Measurements from ENCODE around the gene APEH. TPM values are rescaled to one million over a fixed set of nuclear protein-coding genes. Genes with fewer than 3 reads are reported as not detected.
"Not testable (repeated sequence)": the region's sequence is repeated elsewhere in the genome, so short reads cannot be mapped to it uniquely, and the experiment has no call there.

Gene APEH
- total RNA-seq, 4 donors from 2014 or later: 46.7 to 60.8 (median 55.0) TPM

- peak; percentile 73 for ATAC-seq (ENCODE audit: low FRiP score)
- peak; percentile 45 for DNase-seq (ENCODE audit: low spot score)
Observed at GRCh38 chr3:49686769-49687423, 12.7 kb downstream of the APEH start.

DNA sequence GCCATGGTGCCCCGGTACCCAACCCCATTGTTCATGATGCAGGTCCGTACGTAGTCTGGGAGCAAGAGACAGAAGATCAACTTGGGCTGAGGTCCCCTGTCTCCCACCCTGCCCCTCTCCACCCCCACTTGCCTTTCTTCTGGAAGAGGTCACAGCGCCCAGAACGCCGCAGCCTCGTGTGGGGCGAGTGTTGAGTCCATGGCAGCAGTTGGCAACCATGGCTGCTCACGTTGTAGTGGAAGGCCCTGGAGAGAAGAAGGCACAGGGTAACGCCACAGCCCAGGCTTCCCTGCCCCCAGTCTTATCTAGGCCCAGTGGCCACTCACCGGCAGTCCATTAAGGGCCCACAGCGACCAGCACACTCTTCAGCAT is 13.3 kb downstream of the APEH start:
- not testable (repeated sequence) for ATAC-seq (ENCODE audit: low FRiP score); DNase-seq (ENCODE audit: low spot score)

DNA sequence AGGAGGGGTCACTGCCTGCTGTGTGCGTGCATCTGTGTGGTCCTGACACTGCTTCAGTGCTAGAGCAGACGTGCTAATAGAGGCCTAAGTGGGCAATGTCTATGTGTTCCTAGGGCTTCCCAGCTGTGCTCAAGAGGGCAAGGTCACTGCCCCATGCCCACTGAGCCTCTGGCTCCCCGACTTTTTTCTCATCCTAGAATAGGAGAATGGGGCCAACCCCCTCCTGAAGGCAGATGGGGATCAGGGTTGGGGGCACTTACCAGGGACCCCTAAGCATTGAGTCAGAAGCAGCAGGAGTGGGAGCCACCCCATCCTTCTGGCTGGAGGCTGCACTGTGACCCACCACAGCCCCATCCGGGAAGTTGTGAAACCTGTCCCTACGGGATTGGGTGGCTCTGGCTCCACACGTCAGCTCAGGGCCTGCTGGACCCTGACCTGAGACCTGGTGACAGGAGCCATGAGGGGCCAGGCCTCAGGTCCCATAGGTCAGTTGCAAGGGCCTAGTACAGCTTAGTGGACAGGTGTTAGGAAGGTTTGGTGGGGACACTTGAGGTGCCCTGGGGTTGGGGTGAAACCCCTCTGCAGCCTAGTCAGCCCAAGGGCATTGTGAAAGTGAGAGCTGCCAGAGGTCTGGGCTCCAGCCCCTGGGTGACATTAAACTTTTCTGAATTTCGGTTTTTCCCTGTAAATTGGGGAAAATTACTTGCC is 14.3 kb downstream of the APEH start:
- ATAC-seq (ENCODE audit: low FRiP score); DNase-seq (ENCODE audit: low spot score): not testable (repeated sequence)

DNA sequence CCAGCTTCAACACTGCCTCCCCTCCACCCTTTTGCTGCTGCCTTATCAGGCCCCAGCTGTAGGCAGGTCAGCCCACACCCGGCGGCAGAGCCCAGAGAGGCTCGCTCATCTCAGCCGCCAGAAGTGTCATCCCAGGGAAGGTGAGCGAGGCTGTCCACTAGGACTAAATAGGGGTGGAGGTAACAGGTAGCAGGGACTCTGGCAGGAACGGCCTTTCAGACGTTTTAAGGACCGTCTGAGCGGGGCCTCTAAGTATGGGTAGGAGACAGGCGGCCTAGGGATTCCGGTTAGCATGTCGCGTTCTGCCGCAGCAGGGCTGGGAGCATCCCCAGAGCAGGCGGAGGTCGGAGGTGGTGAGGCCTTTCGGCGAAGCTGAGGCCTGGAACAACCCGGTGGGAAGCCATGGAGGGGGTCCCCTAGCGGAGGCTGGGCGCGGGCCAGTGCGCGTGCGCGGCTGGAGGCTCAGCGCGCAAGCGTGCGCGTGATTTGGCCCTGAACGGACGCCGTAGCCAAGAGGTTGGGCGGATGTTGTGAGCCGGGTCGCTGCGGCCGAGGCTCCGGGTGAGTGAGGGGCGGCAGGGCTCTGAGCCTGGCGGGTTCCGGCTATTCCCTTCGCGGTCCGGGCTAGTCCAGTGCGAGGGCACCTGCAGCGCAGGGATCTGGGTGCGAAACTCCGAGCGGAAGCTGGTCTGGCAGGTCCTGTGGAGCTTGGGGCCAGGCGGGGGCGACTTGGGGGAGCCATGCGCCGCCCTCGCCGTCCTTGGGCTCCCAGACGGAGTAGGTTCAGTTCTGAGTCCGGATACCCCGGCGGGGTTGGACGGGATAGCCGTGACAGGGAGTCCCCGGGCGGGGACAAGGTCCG is 15.1 kb downstream of the APEH start, which contains the start of the genes MST1 and RNF123:
Gene MST1, minus strand, starts transcription at position 429 of the 862 bp plus-strand sequence. CDS start 783 bp downstream, outside the sequence.
Gene RNF123, plus strand, starts transcription at position 512 of the 862 bp plus-strand sequence. CDS start 1,609 bp downstream, outside the sequence.
- ATAC-seq (ENCODE audit: low FRiP score) (peak; percentile 50), DNase-seq (ENCODE audit: low spot score) (peak; percentile 75)
- TF ChIP-seq CTCF (IDR thresholded peaks at IDR 0.05): peak in 1 of 3 donors; percentile 13

- DNase-seq (ENCODE audit: low spot score): not testable (repeated sequence)
Observed at GRCh38 chr3:49689908-49690624, 15.9 kb downstream of the APEH start.

DNA sequence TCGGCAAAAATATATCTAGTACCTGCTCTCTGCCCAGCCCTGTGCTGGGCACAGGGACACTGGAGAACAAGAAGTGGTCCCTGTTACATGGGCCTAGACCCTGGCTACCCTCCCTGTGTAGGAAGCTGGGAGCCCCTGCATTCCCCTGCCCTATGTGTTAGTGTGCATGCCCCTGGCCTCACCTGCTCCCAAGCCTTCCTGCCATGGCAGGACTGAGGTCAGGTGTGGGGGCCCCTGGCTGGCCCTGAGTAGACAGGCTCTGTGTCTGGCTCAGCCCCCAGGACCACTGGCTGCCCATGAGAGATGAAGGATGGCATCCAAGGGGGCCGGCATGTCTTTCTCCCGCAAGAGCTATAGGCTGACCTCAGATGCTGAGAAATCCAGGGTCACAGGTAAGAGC is 16.7 kb downstream of the APEH start:
- DNase-seq (ENCODE audit: low spot score); ATAC-seq (ENCODE audit: low FRiP score): not testable (repeated sequence)

More at GRCh38 chr3:49689908-49690624, 15.9 kb downstream of the APEH start:
- not testable (repeated sequence) for ATAC-seq (ENCODE audit: low FRiP score)

GRCh38 chr3:49691481-49691880 is 17.3 kb downstream of the APEH start:
- ATAC-seq (ENCODE audit: low FRiP score); DNase-seq (ENCODE audit: low spot score): not testable (repeated sequence)

DNA sequence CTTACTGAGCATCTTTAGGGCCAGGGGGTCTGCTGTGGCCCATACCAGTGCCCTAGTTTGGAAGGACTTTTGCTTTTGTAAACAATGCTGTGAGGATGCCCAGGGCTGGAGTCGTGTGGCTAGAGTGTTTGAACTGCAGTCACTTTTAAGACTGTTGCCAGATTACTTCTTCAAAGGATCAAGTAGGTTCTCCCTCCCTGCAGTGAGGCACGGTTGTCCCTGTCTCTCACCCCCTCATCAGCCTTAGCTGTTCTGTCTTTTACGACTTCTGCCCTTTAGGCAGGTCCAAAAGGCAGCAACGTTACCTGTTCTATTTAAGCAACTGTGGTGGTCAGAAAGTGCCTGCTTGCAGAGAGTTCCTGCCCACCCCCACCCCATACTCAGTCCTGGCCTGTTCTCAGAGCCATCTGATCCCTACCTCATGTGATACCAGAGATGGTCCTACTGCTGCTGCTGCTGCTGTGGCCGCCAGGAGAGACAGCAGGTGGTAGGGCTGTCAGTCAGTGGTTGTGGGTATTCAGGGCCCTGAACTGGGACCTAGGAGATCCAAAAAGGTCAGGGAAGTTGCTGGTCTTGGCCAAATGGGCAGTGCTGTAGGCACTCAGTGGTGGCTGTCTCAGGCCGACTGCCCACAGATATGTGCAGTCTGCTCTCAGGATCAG is 20.4 kb downstream of the APEH start:
- not testable (repeated sequence) for ATAC-seq (ENCODE audit: low FRiP score); DNase-seq (ENCODE audit: low spot score)

DNA sequence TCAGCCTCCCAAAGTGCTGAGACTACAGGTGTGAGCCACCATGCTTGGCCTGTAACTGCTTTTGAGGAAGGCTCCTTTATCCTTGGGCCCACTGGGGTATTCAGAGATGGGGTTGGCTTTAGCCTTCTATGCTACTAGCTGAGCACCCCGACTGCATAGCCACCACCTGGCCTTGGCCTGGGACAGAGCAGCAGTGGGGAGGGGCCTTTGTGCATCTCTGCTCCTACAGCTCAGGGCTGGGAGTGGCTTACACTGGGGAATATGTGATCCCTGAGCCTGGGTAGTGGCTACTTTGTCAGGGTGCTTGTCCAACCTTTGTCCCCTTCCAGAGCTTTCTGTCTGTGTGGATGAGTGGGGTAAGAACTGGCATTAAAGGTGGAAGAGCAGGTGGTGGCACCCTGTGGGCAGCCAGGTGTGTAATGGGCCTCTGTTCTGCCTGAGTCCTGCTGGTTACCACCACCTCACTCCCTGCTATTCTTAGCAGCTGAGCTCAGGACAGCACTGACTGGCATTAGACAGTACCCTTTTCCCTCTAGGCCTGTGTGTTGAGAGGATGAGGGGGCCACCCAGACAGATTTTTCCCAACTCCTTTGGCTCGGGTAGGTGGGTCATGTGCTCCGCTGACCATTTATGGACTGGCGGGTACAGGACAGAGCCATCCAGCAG is 21.3 kb downstream of the APEH start:
- not testable (repeated sequence) for DNase-seq (ENCODE audit: low spot score); ATAC-seq (ENCODE audit: low FRiP score)

DNA sequence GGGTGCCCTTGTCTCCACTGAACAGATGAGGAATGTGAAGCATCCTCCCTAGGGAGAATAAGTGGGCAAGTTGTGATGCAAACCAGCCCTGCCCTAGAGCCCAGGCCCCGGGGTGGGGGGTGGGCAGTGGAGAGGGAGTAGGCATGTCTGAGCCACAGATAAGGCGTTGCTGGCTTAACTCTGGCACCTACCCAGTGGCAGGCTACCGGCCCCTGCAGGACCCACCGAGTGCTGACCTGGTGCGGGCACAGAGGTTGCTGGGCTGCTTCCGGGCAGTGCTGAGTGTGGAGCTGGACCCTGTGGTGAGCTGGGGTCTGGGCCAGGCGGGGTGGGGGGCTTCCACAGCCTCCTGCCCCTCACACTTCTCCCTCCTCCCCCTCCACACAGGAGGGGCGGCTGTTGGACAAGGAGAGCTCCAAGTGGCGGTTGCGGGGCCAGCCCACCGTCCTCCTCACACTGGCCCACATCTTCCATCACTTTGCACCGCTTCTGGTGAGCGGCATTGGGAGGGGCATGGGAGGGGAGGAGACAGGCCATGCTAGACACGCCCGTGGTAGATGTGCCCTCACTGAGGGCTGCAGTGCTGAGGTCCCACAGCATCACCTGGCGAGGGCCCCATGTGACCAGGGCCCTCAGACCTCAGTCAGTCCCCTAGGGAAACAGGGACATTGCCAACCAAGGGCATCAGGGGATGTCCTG is 25.3 kb downstream of the APEH start:
- ATAC-seq (ENCODE audit: low FRiP score) (no peak), DNase-seq (ENCODE audit: low spot score) (no peak)
- TF ChIP-seq CTCF (IDR thresholded peaks at IDR 0.05): no peak

Measured in omental fat pad (tissue), 4 donors.